DMS153 treated with DMSO at 0.1 percent for 48 hours (cell line): Measurements from ENCODE around the gene PLA2G3.
"Not testable (repeated sequence)": the region's sequence is repeated elsewhere in the genome, so short reads cannot be mapped to it uniquely, and the experiment has no call there.

Source experiments
- DNase-seq: peaks from one replicate; lab custom pipeline; 2025; ENCODE audit not compliant: unreplicated experiment; lab: John Stamatoyannopoulos, UW

The PLA2G3 gene

DNA sequence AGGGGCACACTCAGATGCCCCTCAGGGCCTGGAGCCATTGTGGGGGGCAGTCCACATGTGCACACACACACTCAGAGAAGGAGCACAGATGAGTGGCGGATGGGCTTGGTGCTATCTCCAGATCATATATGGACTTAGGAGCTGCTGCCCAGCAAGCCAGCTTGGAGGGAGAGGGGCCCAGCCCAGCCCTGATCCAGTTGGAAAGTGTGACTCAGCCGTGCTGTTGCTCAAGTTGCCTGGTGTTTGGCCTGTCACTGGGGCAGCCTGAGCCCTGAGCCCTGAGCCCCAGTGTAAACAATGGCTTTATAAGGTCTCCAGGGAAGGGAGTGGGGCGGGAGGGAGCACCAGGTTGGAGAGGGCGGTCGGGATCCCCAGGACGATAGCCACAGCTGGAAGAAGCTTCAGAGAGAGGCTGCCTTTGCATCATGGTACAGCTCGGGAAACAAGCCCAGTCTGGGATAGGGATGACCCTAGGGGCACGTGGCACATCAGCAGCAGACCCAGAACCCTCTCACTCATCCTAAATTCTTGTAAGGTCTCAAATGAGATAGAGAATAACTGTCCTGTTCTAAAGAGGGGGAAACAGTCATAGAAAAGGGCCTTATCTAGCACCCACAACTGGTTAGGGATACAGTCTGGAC, 37.7 kb downstream of the PLA2G3 start:
- DNase-seq: no peak

DNA sequence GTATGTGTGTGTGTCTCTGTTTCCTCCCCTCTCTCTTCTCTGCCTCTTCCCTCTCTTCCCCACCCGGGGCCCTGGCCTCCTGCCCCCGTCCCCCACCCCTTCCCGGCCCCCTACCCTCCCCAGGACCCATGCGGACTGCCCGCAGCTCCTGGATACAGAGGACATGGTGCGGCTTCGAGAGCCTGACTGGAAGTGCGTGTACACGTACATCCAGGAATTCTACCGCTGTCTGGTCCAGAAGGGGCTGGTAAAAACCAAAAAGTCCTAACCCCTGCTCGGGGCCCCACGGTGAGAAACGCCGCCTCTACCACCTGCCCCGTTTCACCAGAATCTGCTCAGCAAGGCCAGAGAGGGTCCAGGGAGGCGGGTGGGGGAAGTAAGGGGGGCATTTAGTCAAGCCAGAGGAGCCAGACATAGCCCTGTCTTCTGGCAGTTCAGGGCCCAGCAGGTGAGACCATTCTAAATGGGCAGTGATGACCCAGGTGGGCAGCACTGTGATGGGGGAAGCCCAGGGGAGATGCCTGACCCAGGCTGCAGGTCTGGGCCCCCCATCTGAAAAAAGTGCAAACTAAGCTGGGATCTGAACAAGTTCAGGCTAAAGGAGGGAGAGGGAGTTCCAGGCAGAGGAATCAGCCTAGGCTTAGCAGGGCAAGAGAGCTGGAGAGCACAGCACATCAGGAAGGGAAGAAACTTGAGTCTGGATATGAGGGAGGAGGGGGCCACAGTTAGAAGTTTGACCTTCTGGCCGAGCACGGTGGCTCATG, 39.4 kb downstream of the PLA2G3 start:
- no peak for DNase-seq

GRCh38 chr22:31099841-31100761, 40.2 kb downstream of the PLA2G3 start:
- no peak for DNase-seq

DNA sequence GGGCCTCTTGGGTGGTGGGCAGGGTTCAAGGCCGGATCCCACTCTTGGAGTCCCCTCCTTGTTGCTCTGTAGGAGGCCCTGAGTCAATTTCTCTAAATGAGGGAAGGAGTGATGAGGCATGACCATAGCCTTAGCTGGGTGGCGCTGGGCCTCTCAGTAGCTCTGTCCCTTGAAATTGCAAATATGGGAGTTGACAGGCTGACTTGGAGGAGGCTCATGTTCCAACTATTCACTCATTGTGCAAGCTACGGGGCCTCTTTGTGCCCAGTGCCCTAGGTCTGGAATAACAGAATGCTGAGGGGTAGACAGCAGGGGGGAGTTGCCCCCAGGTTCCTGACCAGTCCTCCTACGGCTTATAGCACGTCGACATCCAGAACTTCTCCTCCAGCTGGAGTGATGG, 40.9 kb downstream of the PLA2G3 start:
- DNase-seq: no peak

- no peak for DNase-seq
These were observed 41.6 kb downstream of the PLA2G3 start for GRCh38 chr22:31098632-31099110.

DNA sequence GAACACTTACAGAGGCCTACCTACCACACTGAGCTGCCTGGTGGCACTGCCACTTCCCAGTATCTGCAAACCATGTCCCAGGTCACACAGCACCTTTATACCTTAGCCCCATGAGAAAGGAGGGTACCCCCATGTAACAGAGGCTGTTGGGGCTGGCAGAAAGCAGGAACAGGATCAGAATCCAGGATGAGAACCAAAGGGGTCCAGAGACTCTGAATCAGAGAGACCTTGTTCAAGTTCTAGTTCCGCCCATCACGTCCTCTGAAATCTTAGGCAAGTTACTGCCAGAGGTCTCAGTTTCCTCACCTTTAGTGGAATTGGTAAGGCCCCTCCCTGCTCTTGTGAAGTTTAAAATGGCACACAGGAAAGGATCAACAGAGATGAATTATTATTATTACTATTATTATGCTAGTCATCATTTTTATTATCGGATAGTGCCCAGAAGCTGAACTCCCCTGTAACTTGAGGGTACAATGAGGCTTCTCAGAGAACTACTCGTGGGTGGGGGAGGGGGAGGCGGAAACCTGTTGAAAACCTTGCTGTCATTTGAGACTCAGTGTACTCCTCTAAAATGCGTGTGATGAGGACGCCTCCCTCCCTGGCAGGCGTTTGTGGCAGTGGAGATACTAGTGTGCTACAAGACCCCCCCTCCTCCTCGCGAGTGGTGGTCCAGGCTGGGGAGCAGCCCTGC, 42.2 kb downstream of the PLA2G3 start:
- DNase-seq: no peak

DNA sequence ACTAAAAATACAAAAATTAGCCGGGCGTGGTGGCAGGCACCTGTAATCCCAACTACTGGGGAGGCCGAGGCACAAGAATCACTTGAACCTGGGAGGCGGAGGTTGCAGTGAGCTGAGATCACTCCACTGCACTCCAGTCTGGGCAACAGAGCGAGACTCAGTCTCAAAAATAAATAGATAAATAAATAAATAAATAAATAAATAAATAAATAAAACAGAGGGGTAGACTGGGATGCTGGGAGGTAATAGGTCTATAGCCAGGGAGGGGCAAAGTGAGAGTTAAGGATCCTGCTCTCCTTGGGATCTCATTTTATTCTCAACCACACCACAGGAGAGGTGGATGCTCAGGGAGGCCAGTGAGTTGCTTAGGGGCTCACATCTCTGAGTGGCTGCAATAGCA, 42.8 kb downstream of the PLA2G3 start:
- DNase-seq: not testable (repeated sequence)

- DNase-seq: no peak
These were observed 43.5 kb downstream of the PLA2G3 start for GRCh38 chr22:31096657-31097279.

- no peak for DNase-seq
These were observed 44.6 kb downstream of the PLA2G3 start for GRCh38 chr22:31095637-31096249.

DNA sequence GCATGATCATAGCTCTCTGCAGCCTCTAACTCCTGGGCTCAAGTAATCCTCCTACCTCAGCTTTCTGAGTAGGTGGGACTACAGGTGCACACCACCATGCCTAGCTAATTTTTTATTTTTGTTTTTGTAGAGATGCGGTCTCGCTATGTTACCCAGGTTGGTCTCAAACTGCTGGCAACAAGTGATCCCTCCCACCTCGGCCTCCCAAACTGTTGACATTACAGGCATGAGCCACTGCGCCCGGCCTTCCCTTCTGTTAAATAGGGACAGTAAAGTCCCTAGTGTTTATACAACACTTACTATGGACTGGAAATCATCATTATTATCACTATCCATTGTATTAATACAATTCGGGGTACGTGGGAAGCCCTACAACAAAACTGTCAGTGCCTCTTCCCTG, 45.6 kb downstream of the PLA2G3 start:
- no peak for DNase-seq

- DNase-seq: no peak
These were observed 46.2 kb downstream of the PLA2G3 start for GRCh38 chr22:31094021-31094551.

DNA sequence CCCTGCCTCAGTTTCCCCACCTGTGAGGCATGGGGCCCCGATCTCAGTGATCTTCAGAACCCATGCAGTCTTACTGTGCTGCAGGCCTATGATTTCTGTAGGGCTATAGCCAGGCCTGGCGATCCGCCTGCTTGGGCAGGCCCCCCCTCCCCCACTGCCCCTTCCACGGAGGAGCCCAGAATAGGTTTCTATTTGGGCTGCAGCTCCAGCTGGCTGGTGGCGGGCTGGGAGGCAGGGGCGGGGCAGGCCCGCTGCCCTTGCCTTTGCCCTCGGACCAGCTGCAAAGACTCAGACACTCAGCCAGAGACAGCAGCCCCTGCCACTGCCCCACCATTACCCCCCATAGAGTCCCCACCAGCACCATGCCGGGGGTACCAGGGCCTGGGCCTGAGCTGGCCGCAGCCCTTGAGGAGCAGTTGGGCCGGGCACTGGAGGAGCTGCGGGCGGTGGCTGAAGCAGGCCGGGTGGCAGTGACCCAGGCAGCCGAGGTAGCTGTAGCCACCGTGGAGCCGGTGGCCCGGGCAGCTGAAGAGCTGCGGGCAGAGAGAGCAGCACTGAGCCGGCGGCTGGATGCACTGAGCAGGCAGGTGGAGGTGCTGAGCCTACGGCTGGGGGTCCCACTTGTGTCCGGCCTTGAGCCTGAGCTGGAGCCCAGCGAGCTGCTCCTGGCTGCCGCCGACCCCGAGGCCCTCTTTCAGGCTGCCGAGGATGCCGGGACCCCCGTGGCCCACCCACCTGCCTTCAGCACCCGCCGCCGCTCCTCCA, 47.0 kb downstream of the PLA2G3 start:
- DNase-seq: no peak

DNA sequence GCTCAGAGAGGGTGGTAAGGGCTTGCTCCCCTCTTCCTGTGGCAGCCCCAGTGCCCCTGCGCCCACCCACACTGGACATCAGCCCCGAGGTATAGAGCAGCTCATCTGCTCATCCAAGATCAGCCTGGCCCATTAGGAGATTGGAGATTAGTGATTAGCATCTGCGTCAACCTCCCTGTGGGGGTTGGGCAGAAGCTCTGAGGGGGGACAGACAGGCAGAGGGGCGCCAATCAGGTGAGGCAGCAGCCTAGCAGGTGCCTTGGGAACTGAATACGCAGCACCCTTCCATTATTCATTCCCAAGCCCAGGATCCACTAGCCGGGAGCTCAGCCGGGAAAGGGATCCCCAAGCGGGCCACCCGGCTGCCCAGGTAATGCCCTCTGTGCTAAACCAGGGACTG, 48.1 kb downstream of the PLA2G3 start:
- no peak for DNase-seq

DNA sequence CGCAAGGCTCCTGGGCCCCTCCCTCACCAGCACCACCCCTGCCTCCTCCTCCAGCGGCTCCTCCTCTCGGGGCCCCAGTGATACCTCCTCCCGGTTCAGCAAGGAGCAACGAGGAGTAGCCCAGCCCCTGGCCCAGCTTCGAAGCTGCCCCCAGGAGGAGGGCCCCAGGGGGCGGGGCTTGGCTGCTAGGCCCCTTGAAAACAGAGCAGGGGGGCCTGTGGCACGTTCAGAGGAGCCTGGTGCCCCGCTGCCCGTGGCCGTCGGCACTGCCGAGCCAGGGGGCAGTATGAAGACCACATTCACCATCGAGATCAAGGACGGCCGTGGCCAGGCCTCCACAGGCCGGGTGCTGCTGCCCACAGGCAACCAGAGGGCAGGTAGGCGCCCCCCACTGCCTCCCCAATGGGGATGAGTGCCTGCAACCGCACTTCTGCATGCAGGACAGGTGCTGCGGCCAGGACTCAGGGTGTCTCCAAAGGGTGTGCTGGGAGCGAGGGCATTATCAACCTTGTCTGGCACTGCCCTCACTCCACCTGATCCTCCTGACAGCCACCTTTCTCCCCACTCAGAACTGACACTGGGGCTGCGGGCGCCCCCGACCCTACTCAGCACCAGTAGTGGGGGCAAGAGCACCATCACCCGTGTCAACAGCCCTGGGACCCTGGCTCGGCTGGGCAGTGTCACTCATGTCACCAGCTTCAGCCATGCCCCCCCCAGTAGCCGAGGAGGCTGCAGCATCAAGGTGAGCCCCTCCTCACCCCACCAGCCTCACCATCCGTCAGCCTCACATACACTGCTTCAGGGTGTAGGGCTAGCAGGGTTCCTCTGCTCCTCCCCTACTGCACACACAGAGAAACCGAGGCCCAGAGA, 49.0 kb downstream of the PLA2G3 start:
- DNase-seq: no peak

GRCh38 chr22:31090217-31091085, 49.9 kb downstream of the PLA2G3 start:
- DNase-seq: no peak

GRCh38 chr22:31089160-31090100, 50.9 kb downstream of the PLA2G3 start:
- DNase-seq: no peak
